Subcutaneous preadipocyte (primary cell): ENCODE measurements around the gene GREB1. TPM values are rescaled to one million over a fixed set of nuclear protein-coding genes. Genes with fewer than 3 reads are reported as not detected.

ENCODE experiments used
- small RNA-seq: library from RNA; depleted of rRNA; stranded (forward); fragments of <200 nt; gene quantifications from one replicate; pipeline ENCODE3, GENCODE V24; 2012
- total RNA-seq: library from RNA; depleted of rRNA; stranded (reverse); fragments of >200 nt; gene quantifications from 2 replicates; pipeline ENCODE4 v1.2.3, GENCODE V29; 2012

The GREB1 gene, protein sequence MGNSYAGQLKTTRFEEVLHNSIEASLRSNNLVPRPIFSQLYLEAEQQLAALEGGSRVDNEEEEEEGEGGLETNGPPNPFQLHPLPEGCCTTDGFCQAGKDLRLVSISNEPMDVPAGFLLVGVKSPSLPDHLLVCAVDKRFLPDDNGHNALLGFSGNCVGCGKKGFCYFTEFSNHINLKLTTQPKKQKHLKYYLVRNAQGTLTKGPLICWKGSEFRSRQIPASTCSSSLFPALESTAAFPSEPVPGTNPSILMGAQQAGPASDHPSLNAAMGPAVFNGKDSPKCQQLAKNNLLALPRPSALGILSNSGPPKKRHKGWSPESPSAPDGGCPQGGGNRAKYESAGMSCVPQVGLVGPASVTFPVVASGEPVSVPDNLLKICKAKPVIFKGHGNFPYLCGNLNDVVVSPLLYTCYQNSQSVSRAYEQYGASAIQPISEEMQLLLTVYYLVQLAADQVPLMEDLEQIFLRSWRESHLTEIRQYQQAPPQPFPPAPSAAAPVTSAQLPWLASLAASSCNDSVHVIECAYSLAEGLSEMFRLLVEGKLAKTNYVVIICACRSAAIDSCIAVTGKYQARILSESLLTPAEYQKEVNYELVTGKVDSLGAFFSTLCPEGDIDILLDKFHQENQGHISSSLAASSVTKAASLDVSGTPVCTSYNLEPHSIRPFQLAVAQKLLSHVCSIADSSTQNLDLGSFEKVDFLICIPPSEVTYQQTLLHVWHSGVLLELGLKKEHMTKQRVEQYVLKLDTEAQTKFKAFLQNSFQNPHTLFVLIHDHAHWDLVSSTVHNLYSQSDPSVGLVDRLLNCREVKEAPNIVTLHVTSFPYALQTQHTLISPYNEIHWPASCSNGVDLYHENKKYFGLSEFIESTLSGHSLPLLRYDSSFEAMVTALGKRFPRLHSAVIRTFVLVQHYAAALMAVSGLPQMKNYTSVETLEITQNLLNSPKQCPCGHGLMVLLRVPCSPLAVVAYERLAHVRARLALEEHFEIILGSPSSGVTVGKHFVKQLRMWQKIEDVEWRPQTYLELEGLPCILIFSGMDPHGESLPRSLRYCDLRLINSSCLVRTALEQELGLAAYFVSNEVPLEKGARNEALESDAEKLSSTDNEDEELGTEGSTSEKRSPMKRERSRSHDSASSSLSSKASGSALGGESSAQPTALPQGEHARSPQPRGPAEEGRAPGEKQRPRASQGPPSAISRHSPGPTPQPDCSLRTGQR (N-terminal part only)
- total RNA-seq: 0.78 and 1.1 TPM in 2 replicates

DNA sequence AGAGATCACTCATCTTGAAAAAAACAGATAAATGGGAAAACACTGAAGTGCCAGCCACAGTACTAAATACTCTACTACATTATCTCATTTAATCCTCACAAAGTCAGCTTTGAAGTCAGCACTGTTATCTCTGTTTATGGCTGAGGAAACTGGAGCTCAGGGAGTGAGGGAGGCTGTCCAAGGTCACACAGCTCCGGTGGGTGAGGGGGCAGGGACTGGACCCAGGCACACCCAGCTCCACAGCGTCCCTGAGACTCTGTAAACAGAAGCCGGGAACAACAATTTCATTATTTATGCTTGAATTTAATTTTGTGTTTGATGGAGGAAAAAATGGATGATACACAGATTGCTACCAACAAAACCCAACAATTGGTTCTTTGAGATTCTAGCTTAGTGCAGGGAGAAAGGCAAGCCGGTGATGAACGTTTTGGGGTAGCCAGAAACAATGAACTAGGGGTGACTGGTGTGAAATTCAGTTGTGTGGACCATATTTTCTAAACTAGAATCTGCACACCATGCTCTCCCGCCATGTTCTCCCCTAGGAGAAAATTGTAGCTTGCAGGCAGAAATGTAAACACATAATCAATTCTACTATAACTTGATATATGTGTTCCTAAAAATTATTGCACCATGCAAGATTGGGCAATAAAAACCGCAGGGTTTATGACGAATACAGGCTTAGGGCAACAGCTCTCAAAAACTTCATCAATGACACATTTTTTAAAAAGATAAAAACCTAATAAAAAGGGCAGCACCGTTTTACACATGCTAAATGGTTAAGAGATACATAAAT lies at the start of gene GREB1:
TSS of gene GREB1 (plus strand) at position 768 of the 793 bp plus-strand sequence. CDS start 22,570 bp downstream, outside the sequence.

DNA sequence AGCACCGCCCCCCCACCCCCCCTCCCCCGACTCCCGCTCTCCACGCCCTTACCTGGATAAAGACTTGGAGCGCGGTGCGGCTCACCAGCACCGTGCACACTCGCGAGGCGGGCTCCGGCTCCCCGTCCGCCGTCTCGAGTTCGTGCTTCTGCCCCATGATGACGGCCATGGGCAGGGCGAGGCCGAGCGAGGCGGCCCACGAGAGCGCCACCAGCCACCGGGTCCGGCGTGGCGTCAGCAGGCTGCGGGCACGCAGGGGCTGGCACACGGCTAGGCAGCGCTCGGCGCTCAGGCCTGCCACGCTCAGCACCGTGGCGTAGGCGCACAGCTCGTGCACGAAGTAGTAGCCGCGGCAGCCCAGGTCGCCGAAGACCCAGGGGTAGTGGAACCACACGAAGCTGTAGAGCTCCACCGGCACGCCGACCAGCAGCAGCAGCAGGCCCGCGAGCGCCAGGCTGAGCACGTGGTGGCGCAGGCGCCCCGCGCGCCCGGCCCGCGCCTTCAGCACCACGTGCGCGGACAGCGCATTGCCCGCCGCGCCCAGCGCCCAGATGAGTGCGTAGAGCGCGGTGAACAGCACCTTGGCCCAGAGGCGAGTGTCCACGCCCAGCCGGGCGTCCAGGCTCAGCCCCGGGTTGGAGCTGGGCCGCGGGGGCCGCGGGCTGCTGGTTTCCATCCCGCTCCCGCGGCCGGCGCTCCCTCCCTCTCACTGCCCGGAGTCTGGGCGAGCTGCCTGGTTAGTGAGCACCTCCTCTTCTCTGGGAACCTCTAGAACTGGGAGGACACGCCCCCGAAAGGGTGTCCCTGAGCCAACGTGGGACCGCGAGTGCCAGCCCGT lies 135.8 kb downstream of the GREB1 start, which contains the start of gene NTSR2:
TSS of gene NTSR2 (minus strand) at position 742 of the 838 bp plus-strand sequence. CDS start at position 676, 66 bp downstream.

Small RNAs within 50 kb of the gene (small RNA-seq; reads per million reads assigned to genes)
- not detected for gene MIR4429
- gene RN7SL674P: not detected
- not detected for gene RNA5SP84
- 9.1 reads per million, percentile 95 among the genes with 10 or more reads in this experiment for gene RNU2-13P

Other genes starting within 250 kb of the GREB1 start
- gene ROCK2, start 189.4 kb upstream of the GREB1 start, total RNA-seq: 31.6 and 42.4 TPM in 2 replicates
- 7.3 and 10.0 TPM in 2 replicates for gene E2F6, start 67.9 kb upstream of the GREB1 start, total RNA-seq
- gene NTSR2, start 136.2 kb downstream of the GREB1 start, total RNA-seq: not detected in 2 replicates
- 84.1 and 116 TPM in 2 replicates for gene LPIN1, start 212.6 kb downstream of the GREB1 start, total RNA-seq